ENCODE data around the gene ARMC7.
A peak's percentile ranks its signal among the peaks of the same experiment; 100 is the strongest.

ARMC7 gene

DNA sequence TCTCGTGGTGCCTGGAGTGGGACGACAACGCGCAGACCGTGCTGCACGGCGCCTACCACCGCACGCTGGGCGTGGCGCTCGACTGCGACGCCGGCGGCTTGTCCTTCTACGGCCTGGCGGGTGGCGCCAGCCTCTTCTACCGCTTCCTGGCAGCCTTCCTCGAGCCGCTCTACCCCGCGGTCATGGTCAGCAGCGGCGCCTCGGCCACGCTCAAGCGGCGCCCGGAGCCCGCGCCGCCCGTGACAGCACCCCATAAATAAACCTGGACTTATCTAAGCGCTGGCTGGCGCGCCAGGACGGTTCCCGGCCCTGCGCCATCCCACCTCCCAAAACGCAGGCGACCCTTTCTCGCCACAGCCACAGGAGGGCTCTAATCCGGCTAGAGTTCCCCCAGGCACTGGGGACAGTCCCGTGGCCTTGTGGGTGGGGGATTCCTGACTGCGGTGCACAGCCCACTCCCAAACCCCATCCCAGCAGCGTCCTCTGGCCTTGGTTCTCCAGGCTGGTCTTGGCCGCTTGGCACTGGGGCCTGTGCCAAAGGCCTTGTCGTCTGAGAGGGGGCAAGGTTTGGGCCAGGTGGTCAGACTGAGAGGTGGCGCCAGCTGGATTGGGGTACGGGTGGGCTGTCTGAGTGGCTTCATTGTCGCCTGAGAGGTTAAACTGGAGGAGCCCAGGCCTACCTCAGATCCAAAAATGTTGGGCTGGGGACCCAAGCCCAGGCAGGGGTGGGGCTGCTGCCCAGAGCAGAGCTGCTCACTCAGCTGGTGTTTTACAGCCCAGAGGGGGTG lies 32.1 kb upstream of the ARMC7 start:
- no peak for DNase-seq (ENCODE audit: low read depth)
- TF ChIP-seq, protein P1, sequence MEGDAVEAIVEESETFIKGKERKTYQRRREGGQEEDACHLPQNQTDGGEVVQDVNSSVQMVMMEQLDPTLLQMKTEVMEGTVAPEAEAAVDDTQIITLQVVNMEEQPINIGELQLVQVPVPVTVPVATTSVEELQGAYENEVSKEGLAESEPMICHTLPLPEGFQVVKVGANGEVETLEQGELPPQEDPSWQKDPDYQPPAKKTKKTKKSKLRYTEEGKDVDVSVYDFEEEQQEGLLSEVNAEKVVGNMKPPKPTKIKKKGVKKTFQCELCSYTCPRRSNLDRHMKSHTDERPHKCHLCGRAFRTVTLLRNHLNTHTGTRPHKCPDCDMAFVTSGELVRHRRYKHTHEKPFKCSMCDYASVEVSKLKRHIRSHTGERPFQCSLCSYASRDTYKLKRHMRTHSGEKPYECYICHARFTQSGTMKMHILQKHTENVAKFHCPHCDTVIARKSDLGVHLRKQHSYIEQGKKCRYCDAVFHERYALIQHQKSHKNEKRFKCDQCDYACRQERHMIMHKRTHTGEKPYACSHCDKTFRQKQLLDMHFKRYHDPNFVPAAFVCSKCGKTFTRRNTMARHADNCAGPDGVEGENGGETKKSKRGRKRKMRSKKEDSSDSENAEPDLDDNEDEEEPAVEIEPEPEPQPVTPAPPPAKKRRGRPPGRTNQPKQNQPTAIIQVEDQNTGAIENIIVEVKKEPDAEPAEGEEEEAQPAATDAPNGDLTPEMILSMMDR (conservative IDR thresholded peaks at IDR 0.05; ENCODE audit: control insufficient read depth, insufficient read depth, low read depth, low read length): no peak
- no peak overlapping the region for H3K4me3 ChIP-seq (ENCODE audit: control insufficient read depth, low read depth, low read length)

DNA sequence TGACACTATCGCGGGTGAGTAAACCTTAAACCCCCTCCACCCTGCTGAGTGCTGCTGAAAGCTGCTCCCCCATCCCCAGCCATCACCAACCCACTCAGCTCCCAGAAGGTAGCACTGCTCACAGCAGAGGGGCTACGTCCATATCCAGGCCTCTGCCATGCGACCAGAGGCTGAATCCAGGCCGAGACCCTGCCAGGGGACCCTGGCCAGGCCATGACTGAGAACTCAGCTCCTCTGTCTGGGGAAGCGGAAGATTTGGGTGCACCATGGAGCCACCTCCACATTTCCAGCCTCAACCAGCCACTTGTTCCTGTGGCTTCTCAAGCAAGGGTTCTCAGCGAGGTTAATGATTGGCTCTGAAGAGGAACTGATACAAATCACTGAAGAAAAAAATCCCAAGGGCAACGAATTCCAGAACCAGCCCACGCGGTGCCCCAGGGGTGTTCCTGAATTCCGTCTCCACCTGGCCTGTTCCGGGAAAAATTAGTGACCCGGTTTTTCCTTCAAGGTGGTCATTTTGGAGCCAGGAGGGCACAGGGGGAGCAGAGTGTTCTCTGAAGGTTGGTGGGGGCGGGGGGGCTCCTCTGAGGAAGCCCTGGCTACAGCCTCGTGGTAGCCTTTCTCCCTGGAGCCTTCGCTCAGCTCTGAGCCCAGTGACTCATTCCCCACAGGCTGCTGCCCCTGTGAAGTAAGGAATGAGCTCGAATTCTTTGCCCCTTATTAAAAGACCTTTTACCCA lies 31.3 kb upstream of the ARMC7 start:
- TF ChIP-seq, protein P1 (conservative IDR thresholded peaks at IDR 0.05; ENCODE audit: control insufficient read depth, insufficient read depth, low read depth, low read length): no peak
- no peak overlapping the region for H3K4me3 ChIP-seq (ENCODE audit: control insufficient read depth, low read depth, low read length)
- DNase-seq (ENCODE audit: low read depth): peak; percentile 72

DNA sequence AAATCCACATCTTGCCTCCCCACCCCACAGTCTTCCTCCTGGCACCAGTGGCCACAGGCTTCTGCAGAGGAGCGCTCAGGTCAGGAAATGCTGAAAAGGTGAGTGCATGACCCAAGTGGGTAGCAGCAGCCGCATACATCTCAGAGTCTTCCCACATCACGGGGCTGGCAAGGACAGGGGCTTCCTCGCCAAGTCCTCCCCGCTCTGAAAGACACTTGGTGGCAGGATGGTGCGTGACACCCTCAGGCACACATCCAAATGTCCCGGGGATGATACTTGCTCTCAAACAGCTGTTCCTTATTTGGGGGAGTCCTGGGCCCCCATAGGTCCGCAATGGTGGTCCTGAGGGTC lies 30.8 kb upstream of the ARMC7 start:
- TF ChIP-seq, protein P1 (conservative IDR thresholded peaks at IDR 0.05; ENCODE audit: control insufficient read depth, insufficient read depth, low read depth, low read length): no peak
- H3K4me3 ChIP-seq (ENCODE audit: control insufficient read depth, low read depth, low read length): no peak overlapping the region
- DNase-seq (ENCODE audit: low read depth): no peak

DNA sequence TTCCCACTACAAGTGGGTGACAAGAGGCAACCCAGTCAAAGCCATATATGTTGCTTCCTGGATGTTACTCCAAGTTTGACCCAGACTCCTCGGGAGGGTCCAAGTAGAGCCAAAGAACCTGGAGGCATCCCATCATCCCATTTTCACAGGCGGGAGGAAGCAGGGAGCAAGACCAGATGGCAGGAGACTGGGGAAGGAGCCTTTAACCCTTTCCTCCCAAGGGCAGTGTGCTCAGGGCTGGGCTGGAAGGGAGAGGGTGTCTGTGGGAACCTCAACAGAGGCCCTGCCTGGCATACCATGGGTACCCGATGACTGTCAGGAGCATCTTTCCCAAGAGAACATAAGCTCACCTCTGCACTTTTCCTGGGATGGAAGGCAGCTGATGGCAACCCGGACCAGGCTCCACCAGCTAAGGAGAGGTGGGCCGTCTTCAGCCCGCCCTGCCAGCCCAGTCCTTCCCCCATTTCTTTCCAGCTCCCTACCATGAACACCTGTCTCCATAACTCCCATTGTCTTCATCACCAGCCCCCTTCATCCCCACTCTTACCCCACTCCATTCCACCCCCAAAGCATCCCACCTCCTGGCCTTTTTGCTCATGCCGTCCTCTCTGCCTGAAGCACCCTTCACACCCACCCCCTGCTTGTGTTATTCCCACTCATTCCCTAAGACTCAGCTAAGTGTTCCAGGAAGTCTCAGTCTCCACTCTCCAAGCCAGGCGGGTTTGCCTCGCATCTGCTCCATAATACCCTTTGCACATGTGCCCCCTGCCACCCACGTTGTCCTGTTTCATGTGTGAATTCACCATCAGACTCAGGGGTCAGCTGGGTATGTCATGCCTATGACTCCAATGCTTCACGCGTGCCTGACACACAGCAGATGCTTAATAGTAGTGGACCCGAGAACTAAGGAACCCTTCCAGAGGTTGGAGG lies 27.9 kb upstream of the ARMC7 start:
- H3K4me3 ChIP-seq (ENCODE audit: control insufficient read depth, low read depth, low read length): no peak overlapping the region

DNA sequence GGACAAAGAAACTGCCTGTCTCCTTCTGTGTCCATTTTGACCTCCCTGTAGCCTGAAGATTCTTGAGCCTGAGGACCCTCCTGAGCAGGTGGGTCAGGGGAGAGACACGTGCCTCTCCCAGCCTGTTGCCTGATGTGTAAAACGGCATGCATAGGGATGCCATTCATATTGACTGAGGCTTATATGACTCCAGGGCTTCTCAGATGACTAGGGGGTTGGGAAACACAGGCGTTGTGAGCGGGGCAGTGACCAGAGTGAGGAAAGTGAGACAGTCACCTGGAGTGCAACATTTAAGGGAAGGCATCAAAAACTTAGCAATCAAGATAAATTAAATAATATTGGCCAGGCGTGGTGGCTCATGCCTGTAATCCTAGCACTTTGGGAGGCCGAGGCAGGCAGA lies 27.1 kb upstream of the ARMC7 start:
- TF ChIP-seq, protein P1 (conservative IDR thresholded peaks at IDR 0.05; ENCODE audit: control insufficient read depth, insufficient read depth, low read depth, low read length): no peak
- DNase-seq (ENCODE audit: low read depth): no peak
- no peak overlapping the region for H3K4me3 ChIP-seq (ENCODE audit: control insufficient read depth, low read depth, low read length)

More for the DNA sequence above, 27.9 kb upstream of the ARMC7 start:
- TF ChIP-seq, protein P1 (conservative IDR thresholded peaks at IDR 0.05; ENCODE audit: control insufficient read depth, insufficient read depth, low read depth, low read length): no peak
- no peak for DNase-seq (ENCODE audit: low read depth)

DNA sequence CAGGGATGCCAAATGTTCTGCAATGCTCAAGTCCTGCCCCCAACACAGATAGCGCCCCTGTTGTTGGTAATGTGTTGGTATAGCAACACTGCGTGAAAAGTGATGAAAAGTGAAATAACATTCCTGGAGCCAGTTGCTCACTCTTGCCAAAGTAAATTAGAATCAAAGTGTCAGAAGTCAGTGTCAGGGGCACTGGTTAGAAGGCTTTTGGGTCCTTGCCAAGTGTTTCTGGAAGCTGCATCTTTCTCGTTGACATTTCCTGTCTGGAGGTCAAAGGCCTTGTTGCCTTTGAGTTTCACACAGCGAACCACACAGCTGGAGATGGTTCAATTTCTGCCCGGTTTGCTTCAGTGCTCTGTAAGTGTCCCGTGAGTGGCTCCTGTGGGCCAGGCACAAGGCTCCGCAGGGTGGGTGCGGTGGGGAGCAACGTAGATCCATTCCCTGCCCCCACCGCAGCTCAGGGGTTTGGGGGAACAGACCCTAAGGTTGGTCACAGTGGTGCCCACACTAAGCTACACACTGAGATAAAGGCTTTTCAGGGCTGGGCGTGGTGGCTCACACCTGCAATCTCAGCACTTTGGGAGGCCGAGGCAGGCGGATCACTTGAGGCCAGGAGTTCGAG lies 25.6 kb upstream of the ARMC7 start:
- no peak overlapping the region for H3K4me3 ChIP-seq (ENCODE audit: control insufficient read depth, low read depth, low read length)
- TF ChIP-seq, protein P1 (conservative IDR thresholded peaks at IDR 0.05; ENCODE audit: control insufficient read depth, insufficient read depth, low read depth, low read length): no peak
- no peak for DNase-seq (ENCODE audit: low read depth)

Measured in fibroblast of mammary gland (primary cell).